Measurements from ENCODE around the gene CLMN.

Gene CLMN

DNA sequence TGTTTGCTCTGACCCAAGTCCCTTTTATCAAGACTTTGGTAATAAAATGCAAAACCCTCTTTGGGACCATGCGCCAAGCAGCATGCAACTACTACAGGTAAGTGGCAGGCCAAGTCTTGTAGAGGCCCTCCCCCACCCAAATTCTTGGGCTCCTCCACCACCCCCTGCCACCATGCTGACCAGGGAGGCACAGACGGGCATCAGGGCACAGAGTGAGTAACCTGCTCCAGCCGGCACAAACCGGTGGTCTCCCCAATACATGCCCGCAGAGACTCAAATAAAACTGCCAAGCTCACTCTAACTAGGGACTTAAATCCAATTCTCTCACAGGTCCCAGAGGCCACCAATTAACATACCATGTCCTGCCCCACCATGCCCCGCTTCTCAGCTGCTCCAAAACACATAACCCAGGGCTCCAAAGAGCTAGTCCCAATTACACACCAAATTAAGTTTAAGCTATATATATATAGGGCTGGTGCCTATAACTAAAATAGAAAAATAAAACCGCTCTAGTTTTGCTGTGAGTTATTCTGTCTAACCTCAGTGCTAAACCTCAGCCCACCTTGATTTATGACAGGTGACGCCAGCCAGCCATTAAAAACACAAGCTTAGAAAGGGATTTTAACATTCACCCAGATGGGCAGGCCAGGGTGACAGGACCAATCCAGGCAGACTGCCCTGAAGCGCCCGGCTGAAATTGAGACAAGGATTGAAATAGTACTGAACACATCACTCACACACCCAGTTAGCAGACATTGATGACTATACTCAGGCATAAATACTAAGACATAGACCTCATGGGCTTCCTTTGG lies 81.0 kb downstream of the CLMN start:
- no peak for DNase-seq (ENCODE audit: low read depth)

DNA sequence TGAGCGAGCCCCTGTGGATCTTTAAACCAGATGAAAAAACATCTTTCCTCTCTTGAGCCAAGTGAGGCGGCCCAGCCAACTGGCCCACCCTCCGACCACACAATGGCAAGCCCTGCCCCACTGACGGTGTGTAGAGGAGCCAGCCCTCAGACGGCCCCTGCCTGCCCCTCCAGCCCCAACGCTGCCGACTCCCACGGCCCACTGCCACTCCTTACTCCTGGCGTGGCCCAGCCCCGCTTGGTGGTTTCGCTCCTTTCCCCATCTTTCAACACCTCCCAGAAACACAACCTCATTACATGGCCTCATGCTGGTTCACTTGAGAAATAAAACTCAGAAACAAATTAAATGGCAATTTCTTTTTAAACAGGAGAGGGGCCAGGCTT lies 81.8 kb downstream of the CLMN start:
- no peak for DNase-seq (ENCODE audit: low read depth)

- DNase-seq (ENCODE audit: low read depth): no peak
These were observed 82.4 kb downstream of the CLMN start for GRCh38 chr14:95237121-95237957.

DNA sequence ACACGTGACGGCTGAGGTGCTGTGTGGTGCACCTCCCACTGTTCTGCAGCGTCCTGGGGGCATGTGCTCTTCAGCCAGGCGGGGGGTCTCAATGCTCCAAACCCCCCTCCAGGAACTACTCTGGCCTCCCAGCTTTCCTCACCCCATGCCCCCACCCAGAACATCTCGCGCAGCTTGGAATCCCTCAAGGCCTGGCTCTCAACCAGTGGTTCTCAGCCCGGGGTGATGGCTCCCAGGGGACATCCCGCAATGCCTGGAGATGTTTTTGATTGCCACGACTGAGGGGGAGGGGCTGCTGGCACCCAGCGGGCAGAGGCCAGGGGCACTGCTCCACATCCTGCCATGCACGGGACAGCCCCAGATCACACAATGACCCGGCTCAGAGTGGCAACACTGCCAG lies 83.5 kb downstream of the CLMN start:
- DNase-seq (ENCODE audit: low read depth): no peak

DNA sequence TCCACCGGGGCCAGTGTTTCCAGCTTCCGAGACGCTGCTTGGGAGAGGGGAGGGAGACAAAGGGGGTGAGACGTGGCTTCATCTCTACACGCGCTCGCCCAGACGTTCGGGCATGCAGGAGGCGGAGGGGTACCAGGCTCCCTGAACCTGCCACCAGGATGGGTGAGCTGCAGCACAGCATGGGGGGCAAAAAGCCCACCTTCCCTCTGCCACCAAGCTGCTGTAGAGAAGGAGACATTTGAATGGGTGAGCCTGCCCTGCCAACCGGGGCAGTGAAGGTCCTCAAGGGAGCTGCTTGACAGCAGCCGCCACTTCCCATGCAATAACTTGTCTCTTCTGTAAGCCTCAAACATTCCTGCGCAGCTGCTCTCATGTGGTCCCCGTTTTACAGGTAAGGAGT lies 83.9 kb downstream of the CLMN start:
- no peak for DNase-seq (ENCODE audit: low read depth)

DNA sequence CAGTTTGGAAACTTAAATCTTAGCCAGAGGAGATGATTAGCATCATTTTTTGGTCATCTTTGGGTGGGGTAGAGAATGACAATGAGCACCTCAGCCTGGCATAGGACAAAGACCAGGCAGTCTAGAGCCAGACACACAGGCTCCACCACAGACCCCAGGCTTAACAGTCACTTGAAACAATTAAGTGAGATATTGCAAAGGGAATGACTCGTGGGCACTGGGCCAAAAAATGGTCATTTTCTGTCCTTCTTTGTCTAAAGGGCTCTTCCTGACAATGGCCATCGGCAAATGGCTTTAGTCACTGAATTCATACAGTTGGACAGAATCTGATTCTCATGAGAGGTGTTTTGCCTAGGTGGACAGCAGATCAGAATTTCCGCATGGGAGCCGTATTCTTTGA lies 84.4 kb downstream of the CLMN start:
- no peak for DNase-seq (ENCODE audit: low read depth)

DNA sequence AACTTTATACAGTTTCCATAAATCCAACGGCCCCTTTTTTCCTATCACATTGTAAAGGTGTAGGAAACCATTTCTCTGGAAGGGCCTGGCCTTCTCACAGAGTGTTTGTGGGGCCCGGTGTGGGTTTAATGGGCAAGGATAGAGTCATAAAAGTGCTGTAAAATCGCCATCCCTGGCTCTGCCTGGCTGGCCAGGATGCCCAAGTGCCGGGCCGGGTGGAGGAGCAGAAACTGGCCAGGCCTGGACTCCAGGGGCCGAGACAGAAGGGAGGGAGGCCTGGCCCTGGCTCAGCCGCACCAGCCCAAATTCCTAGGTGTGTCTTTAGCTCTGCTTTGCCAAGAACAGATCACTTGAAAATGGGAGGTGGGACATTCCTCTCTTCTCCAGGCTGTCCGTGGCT lies 85.3 kb downstream of the CLMN start:
- DNase-seq (ENCODE audit: low read depth): no peak

GRCh38 chr14:95233702-95234241 lies 85.9 kb downstream of the CLMN start:
- DNase-seq (ENCODE audit: low read depth): no peak

DNA sequence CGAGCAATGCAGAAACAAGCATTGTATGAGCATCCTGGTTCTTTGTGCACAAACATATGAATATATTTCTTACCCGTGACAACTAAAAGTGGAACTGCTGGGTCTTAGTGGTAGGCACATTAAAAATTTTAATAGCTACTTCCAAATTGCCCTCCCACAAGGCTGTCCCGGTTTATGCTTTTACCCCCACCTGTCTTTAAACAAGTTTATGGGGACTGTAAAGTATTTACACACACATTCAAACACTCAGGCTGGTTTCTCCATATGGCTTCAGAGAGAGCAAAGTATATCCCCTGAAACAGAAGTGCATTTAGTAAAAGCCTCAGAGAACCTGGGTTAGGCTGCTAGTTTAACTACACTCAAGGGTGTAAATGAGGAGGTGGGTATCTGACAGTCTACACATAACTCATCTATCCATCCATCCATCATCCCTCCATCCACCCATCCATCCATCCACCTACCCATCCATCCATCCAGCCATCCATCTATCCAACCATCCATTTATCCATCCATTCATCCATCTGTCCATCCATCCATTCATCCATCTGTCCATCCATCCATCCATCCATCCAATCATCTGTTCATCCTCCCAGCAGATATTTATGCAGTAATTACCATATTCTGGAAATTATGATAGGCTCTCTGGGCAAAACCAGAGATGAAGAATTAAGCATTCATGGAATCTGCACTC lies 86.7 kb downstream of the CLMN start:
- no peak for DNase-seq (ENCODE audit: low read depth)

- DNase-seq (ENCODE audit: low read depth): no peak
These were observed 87.6 kb downstream of the CLMN start for GRCh38 chr14:95231966-95232633.

DNA sequence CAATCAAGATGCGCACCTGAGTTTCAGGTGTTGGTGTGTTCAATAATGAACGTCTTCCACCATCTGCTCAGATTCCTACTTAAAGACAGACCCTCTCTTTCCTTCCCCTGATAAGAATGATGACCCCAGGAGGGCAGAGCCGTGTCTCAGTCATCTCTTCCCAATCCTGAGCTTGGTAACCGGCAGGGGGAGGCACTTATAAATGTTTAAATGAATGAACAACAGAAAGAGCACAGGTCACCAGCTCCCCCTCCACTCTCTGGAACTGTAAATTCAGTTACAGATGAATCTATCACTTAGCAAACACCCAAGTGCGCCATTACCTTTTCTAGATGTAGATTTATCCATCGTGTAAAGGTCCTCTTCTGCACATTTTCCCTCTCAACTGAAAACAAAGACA lies 90.0 kb downstream of the CLMN start:
- no peak for DNase-seq (ENCODE audit: low read depth)

- no peak for DNase-seq (ENCODE audit: low read depth)
These were observed 91.5 kb downstream of the CLMN start for GRCh38 chr14:95228240-95228639.

- DNase-seq (ENCODE audit: low read depth): no peak
These were observed 92.3 kb downstream of the CLMN start for GRCh38 chr14:95227279-95227860.

- no peak for DNase-seq (ENCODE audit: low read depth)
These were observed 92.9 kb downstream of the CLMN start for GRCh38 chr14:95226801-95227200.

- no peak for DNase-seq (ENCODE audit: low read depth)
These were observed 94.3 kb downstream of the CLMN start for GRCh38 chr14:95225251-95225887.

DNA sequence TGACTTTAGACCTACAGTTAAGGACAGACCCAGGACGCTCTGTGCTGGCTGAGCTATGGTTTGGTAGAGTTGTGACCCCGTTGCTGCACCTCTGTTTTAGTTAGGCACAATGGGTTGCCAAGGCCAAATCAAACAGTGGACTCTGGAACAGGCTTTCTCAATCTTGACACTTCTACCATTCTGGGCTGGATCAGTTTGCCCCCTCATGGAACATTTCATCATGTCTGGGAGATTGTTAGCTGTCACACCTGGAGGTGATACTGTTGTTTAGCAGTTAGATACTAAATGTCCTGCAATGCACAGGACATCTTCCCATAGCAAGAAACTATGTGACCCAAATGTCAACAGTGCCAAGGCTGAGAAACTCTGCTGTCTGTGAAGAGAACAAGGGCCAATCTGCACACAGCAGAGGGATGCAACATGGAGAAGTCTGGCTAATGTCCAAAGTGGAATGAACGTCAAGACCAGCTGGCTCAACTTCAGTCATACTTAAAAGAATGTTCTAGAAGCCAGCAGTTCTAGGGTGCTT lies 96.8 kb downstream of the CLMN start:
- no peak for DNase-seq (ENCODE audit: low read depth)

DNA sequence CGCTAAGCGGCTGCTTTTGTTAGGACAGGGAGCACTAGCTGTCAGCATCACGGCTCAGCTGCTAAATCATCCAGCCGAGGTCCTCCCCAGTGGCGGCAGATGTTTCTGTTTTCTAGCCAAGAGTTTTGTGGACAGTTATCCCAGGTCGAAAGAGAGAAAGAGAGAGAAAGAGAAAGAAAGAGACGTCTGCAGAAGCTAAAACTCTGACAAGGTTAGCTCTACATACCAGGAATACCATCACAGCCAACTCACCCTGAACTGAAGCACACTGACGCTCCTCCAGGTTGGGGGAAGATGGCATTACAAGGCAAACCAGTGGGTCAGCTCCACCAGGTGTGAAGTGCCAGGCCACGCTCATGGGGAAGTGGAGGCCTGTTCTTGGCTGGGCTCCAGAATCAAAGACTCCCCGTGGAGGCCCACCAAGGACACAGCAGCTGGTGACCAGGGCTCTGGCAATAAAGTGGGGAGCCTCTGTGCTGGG lies 97.5 kb downstream of the CLMN start:
- no peak for DNase-seq (ENCODE audit: low read depth)

- DNase-seq (ENCODE audit: low read depth): no peak
These were observed 98.2 kb downstream of the CLMN start for GRCh38 chr14:95221531-95221930.

DNA sequence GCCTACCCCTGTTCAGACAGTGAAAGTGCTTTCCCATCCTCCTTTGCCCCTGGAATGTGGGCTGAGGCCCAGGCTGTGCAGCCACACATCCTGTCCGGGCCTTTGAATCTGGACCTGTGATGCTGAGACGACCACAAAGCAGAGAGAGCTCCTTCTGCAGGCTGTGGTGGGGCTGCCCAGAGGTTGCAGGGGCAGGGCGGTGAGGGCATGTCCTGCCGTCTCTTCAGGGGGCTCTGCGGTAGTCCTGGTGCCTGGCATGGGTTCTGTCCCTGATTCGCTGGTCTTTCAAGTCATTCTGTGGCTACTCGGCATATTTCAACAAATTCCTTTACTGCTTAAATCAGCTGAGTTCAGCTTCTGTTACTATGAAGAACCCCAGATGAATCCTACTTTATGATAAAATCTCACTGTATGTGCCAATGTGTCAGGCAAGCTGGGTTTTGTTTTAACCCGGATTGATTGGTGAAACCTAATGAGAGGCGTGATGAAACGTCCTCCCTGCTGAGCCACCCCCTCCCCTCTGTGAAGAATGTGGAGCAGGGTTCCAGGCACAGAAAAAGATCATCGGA lies 99.0 kb downstream of the CLMN start:
- DNase-seq (ENCODE audit: low read depth): no peak

DNA sequence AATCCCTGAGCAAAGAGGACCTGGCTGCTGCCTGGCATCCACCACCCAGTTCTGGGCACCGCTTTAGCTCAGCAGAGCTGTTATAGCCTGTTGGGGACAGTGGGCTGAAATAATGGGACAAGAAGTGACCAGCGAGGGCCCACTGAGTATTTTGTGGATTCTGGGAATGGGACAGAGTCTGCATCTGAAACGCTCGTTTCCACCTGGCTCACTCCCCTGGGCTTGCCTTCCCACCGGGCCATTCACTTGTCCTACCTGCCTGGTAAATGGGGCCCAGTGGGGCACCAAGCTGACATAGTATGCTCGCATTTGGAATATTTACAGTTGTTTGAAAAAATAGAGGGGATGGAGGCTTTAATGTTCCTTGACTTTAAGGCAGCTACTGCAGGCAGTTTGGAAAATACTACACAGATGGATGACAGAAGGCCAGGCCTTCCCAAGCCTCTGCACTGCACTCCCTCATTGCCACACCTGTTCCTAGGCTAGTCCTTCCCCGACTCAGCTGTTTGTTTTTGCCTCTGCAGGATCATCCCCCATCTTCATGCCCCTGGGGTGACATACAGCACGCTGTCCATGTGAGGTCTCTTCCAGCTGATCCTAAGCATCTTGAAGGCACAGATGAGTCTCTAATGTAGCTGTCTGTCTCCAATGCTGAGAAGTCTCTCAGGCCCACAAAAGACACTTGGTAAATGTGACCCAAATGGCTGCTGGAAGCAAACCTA lies 101.1 kb downstream of the CLMN start:
- no peak for DNase-seq (ENCODE audit: low read depth)
